Mesenchymal stem cell (in vitro differentiated cells and primary cell): ENCODE measurements around the gene TRAPPC2.

ENCODE experiments used
- DNase-seq: peaks from one replicate; pipeline ENCODE4 v3.0.0-alpha.2; 2013
- H2AFZ ChIP-seq: one replicate; pipeline ENCODE4 v1.6.1; 2013; ENCODE audit warnings: low read depth, mild to moderate bottlenecking, control low read depth, inconsistent platforms, low read length, moderate library complexity
- H2AK5ac ChIP-seq: 2 replicates; pipeline ENCODE4 v1.6.1; 2013; ENCODE audit warnings: low read length, moderate library complexity, mild to moderate bottlenecking, inconsistent platforms; ENCODE audit not compliant: severe bottlenecking
- H2BK120ac ChIP-seq: one replicate; pipeline ENCODE4 v1.6.1; 2013; ENCODE audit warnings: low read depth, mild to moderate bottlenecking, inconsistent platforms, low read length, moderate library complexity
- H2BK12ac ChIP-seq, 2 experiments: one replicate each; pipeline ENCODE4 v1.6.1; 2013; ENCODE audit warnings: inconsistent platforms in 2 of 2, low read length in 2 of 2, mild to moderate bottlenecking in 2 of 2, moderate library complexity in 2 of 2, control low read depth in 1 of 2
- H2BK15ac ChIP-seq: one replicate; pipeline ENCODE4 v1.6.1; 2013; ENCODE audit warnings: mild to moderate bottlenecking, low read depth, inconsistent platforms; ENCODE audit not compliant: poor library complexity, severe bottlenecking
- H2BK5ac ChIP-seq: 2 replicates; pipeline ENCODE4 v1.6.1; 2013; ENCODE audit warnings: low read depth, mild to moderate bottlenecking, low read length, control low read depth, inconsistent platforms; ENCODE audit not compliant: poor library complexity, severe bottlenecking
- H3K14ac ChIP-seq, 2 experiments: one replicate each; pipeline ENCODE4 v1.6.1; 2013; ENCODE audit warnings: inconsistent platforms in 2 of 2, low read length in 2 of 2, control low read depth in 1 of 2, mild to moderate bottlenecking in 1 of 2, moderate library complexity in 1 of 2
- H3K18ac ChIP-seq, 2 experiments: one replicate each; pipeline ENCODE4 v1.6.1; 2013; ENCODE audit warnings: inconsistent platforms in 2 of 2, low read length in 2 of 2, control low read depth in 1 of 2, low read depth in 1 of 2, mild to moderate bottlenecking in 1 of 2
- H3K23ac ChIP-seq, 2 experiments: one replicate each; pipeline ENCODE4 v1.6.1; 2013; ENCODE audit warnings: inconsistent platforms in 2 of 2, low read length in 2 of 2, mild to moderate bottlenecking in 2 of 2, moderate library complexity in 2 of 2, control low read depth in 1 of 2
- H3K27ac ChIP-seq: 2 replicates; pipeline ENCODE4 v1.5.1; 2013; ENCODE audit warnings: mild to moderate bottlenecking, moderate library complexity, low read length, control low read depth, inconsistent platforms; ENCODE audit not compliant: poor library complexity, severe bottlenecking
- H3K27me3 ChIP-seq, 2 experiments: 2 replicates each; pipeline versions ENCODE4 v1.6.1 to v1.7.0; 2013; ENCODE audit warnings: low read length in 2 of 2, mild to moderate bottlenecking in 2 of 2, moderate library complexity in 2 of 2, control low read depth in 1 of 2, inconsistent platforms in 1 of 2; ENCODE audit not compliant: control insufficient read depth in 1 of 2, insufficient read depth in 1 of 2
- H3K36me3 ChIP-seq, 2 experiments: 2 replicates each; pipeline versions ENCODE4 v1.6.1 to v1.7.0; 2013; ENCODE audit warnings: low read length in 2 of 2, control low read depth in 1 of 2, inconsistent platforms in 1 of 2, low read depth in 1 of 2, mild to moderate bottlenecking in 1 of 2; ENCODE audit not compliant: insufficient read depth in 2 of 2, control insufficient read depth in 1 of 2
- H3K4ac ChIP-seq, 2 experiments: one replicate each; pipeline ENCODE4 v1.6.1; 2013; ENCODE audit warnings: inconsistent platforms in 2 of 2, low read length in 2 of 2, mild to moderate bottlenecking in 2 of 2, moderate library complexity in 2 of 2, control low read depth in 1 of 2, low read depth in 1 of 2
- H3K4me1 ChIP-seq: 2 replicates; pipeline ENCODE4 v1.6.1; 2013; ENCODE audit warnings: low read depth, low read length, control low read depth; ENCODE audit not compliant: control insufficient read depth, insufficient read depth
- H3K4me2 ChIP-seq: 2 replicates; pipeline ENCODE4 v1.6.1; 2013; ENCODE audit warnings: low read length, mild to moderate bottlenecking, inconsistent platforms; ENCODE audit not compliant: poor library complexity, severe bottlenecking
- H3K4me3 ChIP-seq, 2 experiments: 2 replicates each; pipeline versions ENCODE4 v1.5.1 to v1.7.0; 2013; ENCODE audit warnings: low read length in 2 of 2, mild to moderate bottlenecking in 2 of 2, control low read depth in 1 of 2, low read depth in 1 of 2; ENCODE audit not compliant: insufficient read depth in 1 of 2
- H3K79me1 ChIP-seq: replicated peaks from 2 replicates; pipeline ENCODE4 v1.6.1; 2013; ENCODE audit warnings: mild to moderate bottlenecking, control low read depth, low read length, inconsistent platforms; ENCODE audit not compliant: poor library complexity, severe bottlenecking
- H3K9ac ChIP-seq: 2 replicates; pipeline ENCODE4 v1.7.0; 2013; ENCODE audit warnings: mild to moderate bottlenecking, low read length, moderate library complexity
- H3K9me3 ChIP-seq: 2 replicates; pipeline ENCODE4 v1.7.0; 2013; ENCODE audit warnings: mild to moderate bottlenecking, low read length; ENCODE audit not compliant: control insufficient read depth
- H4K8ac ChIP-seq: one replicate; pipeline ENCODE4 v1.6.1; 2013; ENCODE audit warnings: inconsistent platforms, mild to moderate bottlenecking, low read length, moderate library complexity
- H4K91ac ChIP-seq: one replicate; pipeline ENCODE4 v1.6.1; 2013; ENCODE audit warnings: mild to moderate bottlenecking, low read length, inconsistent platforms
- WGBS: methylation state at CpG from one replicate; pipeline ENCODE4 v1.1.7; 2013; ENCODE audit warnings: mixed read lengths; 5-methylcytosine and 5-hydroxymethylcytosine counted together

TRAPPC2 gene

DNA sequence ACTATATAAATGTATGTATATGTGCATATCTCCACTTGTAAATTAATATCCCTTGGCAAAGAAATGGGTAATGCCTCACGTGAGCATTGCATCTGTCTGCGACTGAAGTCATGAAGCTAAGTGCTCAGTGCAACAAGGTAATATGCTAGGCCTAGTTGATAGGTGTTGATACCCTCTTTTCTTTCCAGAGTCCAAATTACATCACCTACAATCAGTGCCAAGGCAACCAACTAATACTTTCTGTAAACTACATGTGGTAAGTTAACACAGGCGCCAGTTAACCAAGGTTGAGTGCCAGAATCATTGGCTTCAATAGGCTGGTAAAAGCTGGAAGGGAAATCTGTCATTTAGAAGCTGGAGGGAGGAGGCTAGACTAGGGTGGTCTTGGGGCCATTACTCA is 41.4 kb upstream of the TRAPPC2 start:
- no peak overlapping the region for H2BK12ac ChIP-seq
- WGBS: 96% methylated on average over 2 of the region's 3 CpGs
- no peaks in the 10 kb centered on the region for H3K27me3 ChIP-seq
- H4K91ac ChIP-seq: no peak overlapping the region
- H3K23ac ChIP-seq: no peak overlapping the region
- no peak overlapping the region for H2BK120ac ChIP-seq
- no peak overlapping the region for H4K8ac ChIP-seq
- H3K4me3 ChIP-seq: no peak overlapping the region
- no peak overlapping the region for H3K14ac ChIP-seq
- peaks cover 3 to 41% of the 10 kb centered on the region in 2 experiments for H3K36me3 ChIP-seq
- no peak overlapping the region for H3K9ac ChIP-seq
- no peak overlapping the region for H2AK5ac ChIP-seq
- no peaks in the 10 kb centered on the region for H3K4me1 ChIP-seq
- H2BK5ac ChIP-seq: no peak overlapping the region
- H3K27ac ChIP-seq: no peak overlapping the region
- H3K4ac ChIP-seq: no peak overlapping the region
- no peaks in the 10 kb centered on the region for H3K9me3 ChIP-seq
- H3K18ac ChIP-seq: no peak overlapping the region
- H3K79me1 ChIP-seq: no peaks in the 10 kb centered on the region
- no peak overlapping the region for H3K4me2 ChIP-seq
- DNase-seq: no peak
- H2AFZ ChIP-seq: no peak overlapping the region
- no peak overlapping the region for H2BK15ac ChIP-seq

DNA sequence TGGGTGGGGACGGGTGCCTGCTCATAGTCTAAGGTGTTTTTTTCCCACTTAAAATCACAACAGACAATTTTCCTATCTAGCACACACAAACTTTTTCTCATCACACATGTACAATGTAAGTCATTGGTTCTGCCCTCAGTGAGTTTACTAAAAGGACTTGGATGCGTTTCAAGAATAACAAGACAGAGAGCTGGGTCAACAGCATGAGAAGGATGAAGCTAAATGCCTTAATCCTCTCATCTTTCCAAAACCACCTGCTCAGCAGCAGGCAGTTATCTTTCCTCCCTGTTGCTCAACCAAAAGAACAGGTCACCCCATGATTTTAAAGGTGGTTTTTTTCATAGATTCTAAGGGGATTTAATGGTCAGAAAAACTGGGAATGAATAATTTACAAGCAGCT is 40.3 kb upstream of the TRAPPC2 start:
- H3K9ac ChIP-seq: no peak overlapping the region
- H4K91ac ChIP-seq: no peak overlapping the region
- H3K79me1 ChIP-seq: no peaks in the 10 kb centered on the region
- no peak overlapping the region for H2AFZ ChIP-seq
- H3K4me1 ChIP-seq: no peaks in the 10 kb centered on the region
- no peak overlapping the region for H3K4ac ChIP-seq
- H3K36me3 ChIP-seq: peaks cover 3 to 52% of the 10 kb centered on the region in 2 experiments
- no peak overlapping the region for H3K27ac ChIP-seq
- H3K9me3 ChIP-seq: no peaks in the 10 kb centered on the region
- 93% methylated on average over 2 of the region's 2 CpGs for WGBS
- H2BK120ac ChIP-seq: no peak overlapping the region
- no peaks in the 10 kb centered on the region for H3K27me3 ChIP-seq
- no peak overlapping the region for H2BK12ac ChIP-seq
- H3K14ac ChIP-seq: no peak overlapping the region
- DNase-seq: no peak
- no peak overlapping the region for H4K8ac ChIP-seq
- H3K4me3 ChIP-seq: no peak overlapping the region
- H3K4me2 ChIP-seq: no peak overlapping the region
- no peak overlapping the region for H2AK5ac ChIP-seq
- no peak overlapping the region for H3K23ac ChIP-seq
- H2BK5ac ChIP-seq: no peak overlapping the region
- no peak overlapping the region for H3K18ac ChIP-seq
- no peak overlapping the region for H2BK15ac ChIP-seq

- H3K14ac ChIP-seq: no peak overlapping the region
- H3K18ac ChIP-seq: no peak overlapping the region
- no peak overlapping the region for H3K4me3 ChIP-seq
- H3K27ac ChIP-seq: no peak overlapping the region
- H4K8ac ChIP-seq: no peak overlapping the region
- peaks cover 9 to 76% of the 10 kb centered on the region in 2 experiments for H3K36me3 ChIP-seq
- H3K23ac ChIP-seq: no peak overlapping the region
- H3K4me2 ChIP-seq: no peak overlapping the region
- H3K27me3 ChIP-seq: peaks cover 0 to 7% of the 10 kb centered on the region in 2 experiments
- no peak overlapping the region for H3K9ac ChIP-seq
- no peaks in the 10 kb centered on the region for H3K4me1 ChIP-seq
- H2BK120ac ChIP-seq: no peak overlapping the region
- H4K91ac ChIP-seq: no peak overlapping the region
- WGBS: no CpG with 5 or more reads among the region's 3 CpGs
- no peak overlapping the region for H2BK12ac ChIP-seq
- no peaks in the 10 kb centered on the region for H3K79me1 ChIP-seq
- no peak overlapping the region for H2BK15ac ChIP-seq
- no peak overlapping the region for H2AK5ac ChIP-seq
- no peak for DNase-seq
- no peak overlapping the region for H3K4ac ChIP-seq
- no peak overlapping the region for H2AFZ ChIP-seq
- H3K9me3 ChIP-seq: no peaks in the 10 kb centered on the region
- H2BK5ac ChIP-seq: no peak overlapping the region
These were observed 35.7 kb upstream of the TRAPPC2 start for GRCh38 chrX:13770013-13770535.

DNA sequence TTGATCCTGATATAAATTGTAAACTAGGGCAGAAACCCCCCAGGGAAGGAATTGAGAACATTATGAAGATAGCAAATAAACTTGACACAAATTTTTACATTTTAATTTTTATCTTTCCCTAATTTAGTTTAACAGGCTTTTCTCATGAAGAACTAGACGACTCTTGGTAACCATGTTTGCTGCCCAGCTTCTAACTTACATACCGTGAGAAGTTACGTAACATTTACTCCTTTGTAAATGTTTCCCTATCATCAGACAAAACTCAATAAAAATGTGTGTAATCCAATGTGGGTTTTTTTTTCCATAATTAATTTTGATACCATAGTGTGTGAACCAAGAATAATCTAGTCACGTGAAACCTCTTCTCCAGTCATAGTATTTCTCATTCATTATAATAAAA is 34.5 kb upstream of the TRAPPC2 start:
- H2BK5ac ChIP-seq: no peak overlapping the region
- H2AK5ac ChIP-seq: no peak overlapping the region
- no peak overlapping the region for H3K4me3 ChIP-seq
- peaks cover 9 to 71% of the 10 kb centered on the region in 2 experiments for H3K36me3 ChIP-seq
- no peak overlapping the region for H3K27ac ChIP-seq
- no peak for DNase-seq
- H2BK12ac ChIP-seq: no peak overlapping the region
- no peak overlapping the region for H2AFZ ChIP-seq
- H3K18ac ChIP-seq: no peak overlapping the region
- no peak overlapping the region for H3K14ac ChIP-seq
- no peak overlapping the region for H3K4me2 ChIP-seq
- H3K23ac ChIP-seq: no peak overlapping the region
- peaks cover 0 to 7% of the 10 kb centered on the region in 2 experiments for H3K27me3 ChIP-seq
- H3K9me3 ChIP-seq: no peaks in the 10 kb centered on the region
- H2BK120ac ChIP-seq: no peak overlapping the region
- H2BK15ac ChIP-seq: no peak overlapping the region
- no peak overlapping the region for H3K4ac ChIP-seq
- no peaks in the 10 kb centered on the region for H3K79me1 ChIP-seq
- no peak overlapping the region for H4K91ac ChIP-seq
- no peak overlapping the region for H4K8ac ChIP-seq
- 100% methylated on average over 1 of the region's 4 CpGs for WGBS
- H3K4me1 ChIP-seq: no peaks in the 10 kb centered on the region
- H3K9ac ChIP-seq: no peak overlapping the region
